Measurements from ENCODE around the gene MYO3B.
"Not testable (repeated sequence)": the region's sequence is repeated elsewhere in the genome, so short reads cannot be mapped to it uniquely, and the experiment has no call there.

MYO3B gene

GRCh38 chr2:170339750-170340692, 162.1 kb downstream of the MYO3B start:
- no peak for DNase-seq (ENCODE audit: low read depth)

GRCh38 chr2:170340693-170341068, 162.7 kb downstream of the MYO3B start:
- DNase-seq (ENCODE audit: low read depth), result no peak

GRCh38 chr2:170341684-170342623, 164.0 kb downstream of the MYO3B start:
- no peak for DNase-seq (ENCODE audit: low read depth)

GRCh38 chr2:170344663-170345346, 166.9 kb downstream of the MYO3B start:
- DNase-seq (ENCODE audit: low read depth), result no peak

GRCh38 chr2:170345607-170346006, 167.7 kb downstream of the MYO3B start:
- DNase-seq (ENCODE audit: low read depth), result no peak

GRCh38 chr2:170349269-170349668, 171.3 kb downstream of the MYO3B start:
- not testable (repeated sequence) for DNase-seq (ENCODE audit: low read depth)

- DNase-seq (ENCODE audit: low read depth), result no peak
Observed at GRCh38 chr2:170350929-170351826, 173.2 kb downstream of the MYO3B start.

- no peak for DNase-seq (ENCODE audit: low read depth)
Observed at GRCh38 chr2:170353723-170354122, 175.8 kb downstream of the MYO3B start.

- no peak for DNase-seq (ENCODE audit: low read depth)
Observed at GRCh38 chr2:170354388-170354787, 176.4 kb downstream of the MYO3B start.

- DNase-seq (ENCODE audit: low read depth), result no peak
Observed at GRCh38 chr2:170354855-170355780, 177.2 kb downstream of the MYO3B start.

- DNase-seq (ENCODE audit: low read depth), result no peak
Observed at GRCh38 chr2:170359466-170359865, 181.5 kb downstream of the MYO3B start.

GRCh38 chr2:170360546-170361089, 182.7 kb downstream of the MYO3B start:
- no peak for DNase-seq (ENCODE audit: low read depth)

GRCh38 chr2:170361090-170361936, 183.4 kb downstream of the MYO3B start:
- peak; percentile 31 for DNase-seq (ENCODE audit: low read depth)

GRCh38 chr2:170362313-170362870, 184.4 kb downstream of the MYO3B start:
- no peak for DNase-seq (ENCODE audit: low read depth)

- DNase-seq (ENCODE audit: low read depth), result no peak
Observed at GRCh38 chr2:170362871-170363631, 185.1 kb downstream of the MYO3B start.

- no peak for DNase-seq (ENCODE audit: low read depth)
Observed at GRCh38 chr2:170365003-170365402, 187.1 kb downstream of the MYO3B start.

GRCh38 chr2:170365686-170366085, 187.7 kb downstream of the MYO3B start:
- no peak for DNase-seq (ENCODE audit: low read depth)

- no peak for DNase-seq (ENCODE audit: low read depth)
Observed at GRCh38 chr2:170368370-170368769, 190.4 kb downstream of the MYO3B start.
